ENCODE results near the gene GLIS1. TPM values are rescaled to one million over a fixed set of nuclear protein-coding genes. Genes with fewer than 3 reads are reported as not detected.

The GLIS1 gene
- total and polyA plus RNA-seq, 2 experiments from 2014 or later = 0.13 to 1.3 TPM

DNA sequence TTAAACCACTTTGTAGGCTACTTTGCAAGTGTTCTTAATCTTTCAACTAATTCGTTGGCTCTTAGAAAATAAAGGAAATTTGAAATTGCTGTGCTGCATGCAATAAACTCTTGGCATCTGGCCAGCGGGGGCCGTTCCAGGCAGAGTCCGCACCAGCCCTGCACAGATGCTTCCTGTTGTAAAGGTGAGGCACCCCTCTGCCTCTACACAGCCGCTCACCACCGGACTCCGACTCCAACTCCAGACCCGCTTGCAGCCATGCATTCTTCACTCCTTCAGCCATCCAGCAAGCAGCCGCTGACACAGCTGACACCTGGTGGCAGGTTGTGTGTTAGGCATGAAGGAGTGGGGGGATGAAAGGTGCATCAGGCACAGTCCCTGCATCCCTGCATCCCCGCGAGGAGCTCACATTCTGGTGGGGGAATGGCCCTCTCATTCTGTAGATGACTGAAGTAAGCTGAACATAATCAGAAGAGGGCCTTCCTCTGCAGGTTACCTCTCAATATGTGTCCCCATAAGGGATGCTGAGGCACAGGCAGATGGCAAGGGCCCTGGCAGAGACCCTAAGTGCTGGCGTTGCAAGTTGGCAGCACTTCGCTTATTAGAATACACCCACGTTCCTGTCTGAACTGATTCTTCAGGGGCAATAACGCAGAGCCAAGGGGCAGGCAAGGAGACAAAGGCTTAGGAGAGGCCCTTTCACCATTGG lies 56.8 kb downstream of the GLIS1 start:
- H2AFZ ChIP-seq = no peak overlapping the region
- TF ChIP-seq EZH2 (IDR thresholded peaks at IDR 0.05; ENCODE audit: borderline replicate concordance) = no peak
- TF ChIP-seq, protein P1, sequence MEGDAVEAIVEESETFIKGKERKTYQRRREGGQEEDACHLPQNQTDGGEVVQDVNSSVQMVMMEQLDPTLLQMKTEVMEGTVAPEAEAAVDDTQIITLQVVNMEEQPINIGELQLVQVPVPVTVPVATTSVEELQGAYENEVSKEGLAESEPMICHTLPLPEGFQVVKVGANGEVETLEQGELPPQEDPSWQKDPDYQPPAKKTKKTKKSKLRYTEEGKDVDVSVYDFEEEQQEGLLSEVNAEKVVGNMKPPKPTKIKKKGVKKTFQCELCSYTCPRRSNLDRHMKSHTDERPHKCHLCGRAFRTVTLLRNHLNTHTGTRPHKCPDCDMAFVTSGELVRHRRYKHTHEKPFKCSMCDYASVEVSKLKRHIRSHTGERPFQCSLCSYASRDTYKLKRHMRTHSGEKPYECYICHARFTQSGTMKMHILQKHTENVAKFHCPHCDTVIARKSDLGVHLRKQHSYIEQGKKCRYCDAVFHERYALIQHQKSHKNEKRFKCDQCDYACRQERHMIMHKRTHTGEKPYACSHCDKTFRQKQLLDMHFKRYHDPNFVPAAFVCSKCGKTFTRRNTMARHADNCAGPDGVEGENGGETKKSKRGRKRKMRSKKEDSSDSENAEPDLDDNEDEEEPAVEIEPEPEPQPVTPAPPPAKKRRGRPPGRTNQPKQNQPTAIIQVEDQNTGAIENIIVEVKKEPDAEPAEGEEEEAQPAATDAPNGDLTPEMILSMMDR (IDR thresholded peaks at IDR 0.05; ENCODE audit: poor library complexity) = peak; percentile 71
- no peak for TF ChIP-seq EZH2phosphoT487 (IDR thresholded peaks at IDR 0.05; ENCODE audit: low read depth, severe bottlenecking, unreplicated experiment)
- H3K4me3 ChIP-seq = no peak overlapping the region
- no peaks in the 10 kb centered on the region for H3K36me3 ChIP-seq (replicated peaks; ENCODE audit: insufficient read depth, low read depth)
- H4K20me1 ChIP-seq (ENCODE audit: insufficient read depth, poor library complexity, severe bottlenecking) = no peaks in the 10 kb centered on the region
- H3K27me3 ChIP-seq = peaks cover 3% of the 10 kb centered on the region
- H3K4me1 ChIP-seq (ENCODE audit: insufficient read depth) = peaks cover 67% of the 10 kb centered on the region
- WGBS (ENCODE audit: low lambda C conversion rate, missing lambda C conversion rate) = 26% methylated on average over 15 of the region's 15 CpGs
- peak; percentile 87 for DNase-seq (ENCODE audit: low spot score)
- no peak overlapping the region for H3K27ac ChIP-seq
- no peaks in the 10 kb centered on the region for H3K79me2 ChIP-seq
- H3K9me3 ChIP-seq (ENCODE audit: low read depth) = no peaks in the 10 kb centered on the region
- peak overlapping the region; percentile 2 for H3K4me2 ChIP-seq
- H3K9me2 ChIP-seq (replicated peaks; ENCODE audit: insufficient read depth) = no peaks in the 10 kb centered on the region

DNA sequence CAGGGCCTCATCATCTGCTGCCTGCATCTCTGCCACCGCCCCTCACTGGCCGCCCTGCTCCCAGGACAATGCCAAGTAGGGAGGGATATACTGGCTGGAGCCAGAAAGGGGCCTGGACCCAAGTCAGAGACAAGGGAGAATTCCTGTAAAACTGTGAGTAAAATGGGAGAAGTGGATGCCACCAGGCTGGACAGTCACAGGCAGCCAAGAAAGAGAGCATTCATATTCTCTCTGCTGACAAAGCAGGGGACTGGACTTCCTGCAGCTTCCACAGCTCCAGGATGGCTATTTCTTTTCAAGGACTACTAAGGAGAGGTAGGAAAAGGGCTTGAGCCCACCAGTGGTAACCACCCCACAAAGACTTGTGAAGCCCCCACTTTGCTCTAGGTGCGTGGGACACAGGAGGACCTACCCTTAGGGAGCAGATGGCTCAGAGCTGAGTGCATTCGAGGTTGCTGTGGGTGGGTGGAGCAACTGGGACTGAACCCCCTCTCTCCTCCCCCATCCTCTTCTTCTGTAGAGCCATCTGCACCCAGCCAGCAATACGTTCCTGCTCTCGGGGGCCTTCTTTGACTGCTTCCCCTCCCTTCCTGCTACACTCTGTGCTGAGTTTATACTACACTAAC lies 57.5 kb downstream of the GLIS1 start:
- Histone ChIP-seq H3K9me3 (ENCODE audit: low read depth) (no peaks in the 10 kb centered on the region), H3K27me3 (peaks cover 3% of the 10 kb centered on the region), H3K4me1 (ENCODE audit: insufficient read depth) (peaks cover 62% of the 10 kb centered on the region), H4K20me1 (ENCODE audit: insufficient read depth, poor library complexity, severe bottlenecking) (no peaks in the 10 kb centered on the region), H2AFZ (no peak overlapping the region), H3K4me2 (peak overlapping the region; percentile 2), H3K27ac (peak overlapping the region; percentile 55), H3K4me3 (no peak overlapping the region), H3K79me2 (no peaks in the 10 kb centered on the region), H3K36me3 (replicated peaks; ENCODE audit: insufficient read depth, low read depth) (no peaks in the 10 kb centered on the region), H3K9me2 (replicated peaks; ENCODE audit: insufficient read depth) (no peaks in the 10 kb centered on the region)
- 50% methylated on average over 6 of the region's 6 CpGs for WGBS (ENCODE audit: low lambda C conversion rate, missing lambda C conversion rate)
- TF ChIP-seq, protein P1 (IDR thresholded peaks at IDR 0.05; ENCODE audit: poor library complexity) = no peak
- TF ChIP-seq EZH2phosphoT487 (IDR thresholded peaks at IDR 0.05; ENCODE audit: low read depth, severe bottlenecking, unreplicated experiment) = peak; percentile 61
- DNase-seq (ENCODE audit: low spot score) = no peak

DNA sequence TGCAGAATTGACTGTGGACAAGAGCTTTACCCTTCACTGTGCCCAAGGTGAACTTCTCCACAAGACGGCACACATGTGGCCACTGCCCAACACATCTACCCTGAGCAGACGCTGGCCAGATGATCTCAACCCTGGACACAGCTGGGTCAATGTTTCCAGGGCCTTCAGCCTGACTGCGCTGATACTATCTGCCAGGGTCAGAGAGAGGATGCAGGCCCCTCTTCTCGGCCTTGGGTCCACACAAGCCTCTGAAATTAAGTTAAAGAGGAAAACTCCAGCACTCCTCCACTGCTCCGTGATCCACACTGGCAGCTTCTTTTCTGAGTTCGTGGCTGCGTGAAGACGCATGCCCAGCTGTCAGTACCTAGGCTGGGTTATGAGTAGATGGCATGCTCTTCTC lies 58.1 kb downstream of the GLIS1 start:
- no peaks in the 10 kb centered on the region for H4K20me1 ChIP-seq (ENCODE audit: insufficient read depth, poor library complexity, severe bottlenecking)
- TF ChIP-seq, protein P1 (IDR thresholded peaks at IDR 0.05; ENCODE audit: poor library complexity) = no peak
- TF ChIP-seq EZH2phosphoT487 (IDR thresholded peaks at IDR 0.05; ENCODE audit: low read depth, severe bottlenecking, unreplicated experiment) = no peak
- TF ChIP-seq EZH2 (IDR thresholded peaks at IDR 0.05; ENCODE audit: borderline replicate concordance) = no peak
- H3K9me3 ChIP-seq (ENCODE audit: low read depth) = no peaks in the 10 kb centered on the region
- H3K4me1 ChIP-seq (ENCODE audit: insufficient read depth) = peaks cover 56% of the 10 kb centered on the region
- H3K4me3 ChIP-seq = no peak overlapping the region
- H3K27ac ChIP-seq = peak overlapping the region; percentile 55
- WGBS (ENCODE audit: low lambda C conversion rate, missing lambda C conversion rate) = 92% methylated on average over 8 of the region's 8 CpGs
- H3K27me3 ChIP-seq = peaks cover 3% of the 10 kb centered on the region
- H3K4me2 ChIP-seq = peak overlapping the region; percentile 2
- H3K9me2 ChIP-seq (replicated peaks; ENCODE audit: insufficient read depth) = no peaks in the 10 kb centered on the region
- H3K36me3 ChIP-seq (replicated peaks; ENCODE audit: insufficient read depth, low read depth) = no peaks in the 10 kb centered on the region
- no peak overlapping the region for H2AFZ ChIP-seq
- DNase-seq (ENCODE audit: low spot score) = no peak
- no peaks in the 10 kb centered on the region for H3K79me2 ChIP-seq
